ENCODE measurements around the gene NRG2. TPM values are rescaled to one million over a fixed set of nuclear protein-coding genes. Genes with fewer than 3 reads are reported as not detected.

The NRG2 gene
- total and polyA plus RNA-seq, 4 donors: 2.4 to 11.5 (median 7.3) TPM

GRCh38 chr5:139847790-139848507, 195.2 kb downstream of the NRG2 start:
- DNase-seq (ENCODE audit: low read depth in 4 of 6, low spot score in 6 of 6): peak in 5 of 6 donors; percentile 48 to 93 (median 52)
- WGBS (ENCODE audit: insufficient coverage): 2% methylated on average over 107 of the region's 107 CpGs
- Histone ChIP-seq H3K27me3 (ENCODE audit: control insufficient read depth, insufficient read depth, low read length) (peaks cover 6% of the 10 kb centered on the region), H3K36me3 (ENCODE audit: control insufficient read depth, insufficient read depth, low read length) (peaks cover 38% of the 10 kb centered on the region), H3K27ac (ENCODE audit: low read depth, low read length) (no peak overlapping the region), H3K4me3 (ENCODE audit: low read depth, low read length) (no peak overlapping the region), H3K4me1 (ENCODE audit: control insufficient read depth, insufficient read depth, low read length) (peaks cover 20% of the 10 kb centered on the region), H3K9me3 (ENCODE audit: control insufficient read depth, insufficient read depth, low read length) (no peaks in the 10 kb centered on the region)

GRCh38 chr5:139847091-139847490, 196.0 kb downstream of the NRG2 start:
- Histone ChIP-seq H3K9me3 (ENCODE audit: control insufficient read depth, insufficient read depth, low read length) (no peaks in the 10 kb centered on the region), H3K27ac (ENCODE audit: low read depth, low read length) (no peak overlapping the region), H3K27me3 (ENCODE audit: control insufficient read depth, insufficient read depth, low read length) (peaks cover 6% of the 10 kb centered on the region), H3K36me3 (ENCODE audit: control insufficient read depth, insufficient read depth, low read length) (peaks cover 37% of the 10 kb centered on the region), H3K4me1 (ENCODE audit: control insufficient read depth, insufficient read depth, low read length) (peaks cover 20% of the 10 kb centered on the region), H3K4me3 (ENCODE audit: low read depth, low read length) (no peak overlapping the region)
- no peak for DNase-seq (ENCODE audit: low read depth in 4 of 6, low spot score in 6 of 6)
- 46% methylated on average over 7 of the region's 10 CpGs for WGBS (ENCODE audit: insufficient coverage)

- Histone ChIP-seq H3K4me1 (ENCODE audit: control insufficient read depth, insufficient read depth, low read length) (peaks cover 20% of the 10 kb centered on the region), H3K27me3 (ENCODE audit: control insufficient read depth, insufficient read depth, low read length) (peaks cover 6% of the 10 kb centered on the region), H3K9me3 (ENCODE audit: control insufficient read depth, insufficient read depth, low read length) (no peaks in the 10 kb centered on the region), H3K4me3 (ENCODE audit: low read depth, low read length) (no peak overlapping the region), H3K36me3 (ENCODE audit: control insufficient read depth, insufficient read depth, low read length) (peaks cover 27% of the 10 kb centered on the region), H3K27ac (ENCODE audit: low read depth, low read length) (no peak overlapping the region)
- WGBS (ENCODE audit: insufficient coverage): 64% methylated on average over 10 of the region's 18 CpGs
- DNase-seq (ENCODE audit: low read depth in 4 of 6, low spot score in 6 of 6): no peak
Measured at GRCh38 chr5:139845846-139846681, 197.0 kb downstream of the NRG2 start.

GRCh38 chr5:139844472-139845145, 198.5 kb downstream of the NRG2 start:
- peak in 5 of 6 donors; percentile 38 to 87 (median 60) for DNase-seq (ENCODE audit: low read depth in 4 of 6, low spot score in 6 of 6)
- Histone ChIP-seq H3K9me3 (ENCODE audit: control insufficient read depth, insufficient read depth, low read length) (no peaks in the 10 kb centered on the region), H3K36me3 (ENCODE audit: control insufficient read depth, insufficient read depth, low read length) (peaks cover 25% of the 10 kb centered on the region), H3K27ac (ENCODE audit: low read depth, low read length) (no peak overlapping the region), H3K4me1 (ENCODE audit: control insufficient read depth, insufficient read depth, low read length) (peaks cover 20% of the 10 kb centered on the region), H3K4me3 (ENCODE audit: low read depth, low read length) (no peak overlapping the region), H3K27me3 (ENCODE audit: control insufficient read depth, insufficient read depth, low read length) (peaks cover 6% of the 10 kb centered on the region)
- whole genome bisulfite sequencing (ENCODE audit: insufficient coverage): 37% methylated on average over 17 of the region's 18 CpGs

GRCh38 chr5:139843991-139844390, 199.1 kb downstream of the NRG2 start:
- 62% methylated on average over 3 of the region's 5 CpGs for WGBS (ENCODE audit: insufficient coverage)
- H3K27ac ChIP-seq (ENCODE audit: low read depth, low read length): no peak overlapping the region
- peaks cover 6% of the 10 kb centered on the region for H3K27me3 ChIP-seq (ENCODE audit: control insufficient read depth, insufficient read depth, low read length)
- peaks cover 20% of the 10 kb centered on the region for H3K4me1 ChIP-seq (ENCODE audit: control insufficient read depth, insufficient read depth, low read length)
- no peak overlapping the region for H3K4me3 ChIP-seq (ENCODE audit: low read depth, low read length)
- H3K36me3 ChIP-seq (ENCODE audit: control insufficient read depth, insufficient read depth, low read length): peaks cover 31% of the 10 kb centered on the region
- DNase-seq (ENCODE audit: low read depth in 4 of 6, low spot score in 6 of 6): no peak
- no peaks in the 10 kb centered on the region for H3K9me3 ChIP-seq (ENCODE audit: control insufficient read depth, insufficient read depth, low read length)

GRCh38 chr5:139842321-139842720, 200.8 kb downstream of the NRG2 start:
- H3K9me3 ChIP-seq (ENCODE audit: control insufficient read depth, insufficient read depth, low read length): no peaks in the 10 kb centered on the region
- H3K4me1 ChIP-seq (ENCODE audit: control insufficient read depth, insufficient read depth, low read length): peaks cover 20% of the 10 kb centered on the region
- peaks cover 6% of the 10 kb centered on the region for H3K27me3 ChIP-seq (ENCODE audit: control insufficient read depth, insufficient read depth, low read length)
- no peak overlapping the region for H3K4me3 ChIP-seq (ENCODE audit: low read depth, low read length)
- WGBS (ENCODE audit: insufficient coverage): 95% methylated on average over 6 of the region's 7 CpGs
- H3K36me3 ChIP-seq (ENCODE audit: control insufficient read depth, insufficient read depth, low read length): peaks cover 48% of the 10 kb centered on the region
- no peak for DNase-seq (ENCODE audit: low read depth in 4 of 6, low spot score in 6 of 6)
- H3K27ac ChIP-seq (ENCODE audit: low read depth, low read length): no peak overlapping the region

- peaks cover 16% of the 10 kb centered on the region for H3K4me1 ChIP-seq (ENCODE audit: control insufficient read depth, insufficient read depth, low read length)
- H3K27ac ChIP-seq (ENCODE audit: low read depth, low read length): no peak overlapping the region
- H3K36me3 ChIP-seq (ENCODE audit: control insufficient read depth, insufficient read depth, low read length): peaks cover 55% of the 10 kb centered on the region
- no peak for DNase-seq (ENCODE audit: low read depth in 4 of 6, low spot score in 6 of 6)
- H3K27me3 ChIP-seq (ENCODE audit: control insufficient read depth, insufficient read depth, low read length): peaks cover 3% of the 10 kb centered on the region
- no peaks in the 10 kb centered on the region for H3K9me3 ChIP-seq (ENCODE audit: control insufficient read depth, insufficient read depth, low read length)
- WGBS (ENCODE audit: insufficient coverage): no CpG with 5 or more reads among the region's 4 CpGs
- no peak overlapping the region for H3K4me3 ChIP-seq (ENCODE audit: low read depth, low read length)
Measured at GRCh38 chr5:139841549-139841948, 201.6 kb downstream of the NRG2 start.

GRCh38 chr5:139839918-139840317, 203.2 kb downstream of the NRG2 start:
- H3K9me3 ChIP-seq (ENCODE audit: control insufficient read depth, insufficient read depth, low read length): no peaks in the 10 kb centered on the region
- no peak overlapping the region for H3K27ac ChIP-seq (ENCODE audit: low read depth, low read length)
- H3K27me3 ChIP-seq (ENCODE audit: control insufficient read depth, insufficient read depth, low read length): no peaks in the 10 kb centered on the region
- peaks cover 63% of the 10 kb centered on the region for H3K36me3 ChIP-seq (ENCODE audit: control insufficient read depth, insufficient read depth, low read length)
- H3K4me3 ChIP-seq (ENCODE audit: low read depth, low read length): no peak overlapping the region
- no peak for DNase-seq (ENCODE audit: low read depth in 4 of 6, low spot score in 6 of 6)
- peaks cover 11% of the 10 kb centered on the region for H3K4me1 ChIP-seq (ENCODE audit: control insufficient read depth, insufficient read depth, low read length)
- WGBS (ENCODE audit: insufficient coverage): 87% methylated on average over 8 of the region's 8 CpGs

GRCh38 chr5:139839232-139839815, 203.8 kb downstream of the NRG2 start:
- no peak for DNase-seq (ENCODE audit: low read depth in 4 of 6, low spot score in 6 of 6)
- Histone ChIP-seq H3K4me1 (ENCODE audit: control insufficient read depth, insufficient read depth, low read length) (peaks cover 5% of the 10 kb centered on the region), H3K27ac (ENCODE audit: low read depth, low read length) (no peak overlapping the region), H3K9me3 (ENCODE audit: control insufficient read depth, insufficient read depth, low read length) (no peaks in the 10 kb centered on the region), H3K36me3 (ENCODE audit: control insufficient read depth, insufficient read depth, low read length) (peaks cover 66% of the 10 kb centered on the region), H3K27me3 (ENCODE audit: control insufficient read depth, insufficient read depth, low read length) (no peaks in the 10 kb centered on the region), H3K4me3 (ENCODE audit: low read depth, low read length) (no peak overlapping the region)
- WGBS (ENCODE audit: insufficient coverage): 92% methylated on average over 15 of the region's 16 CpGs

All from spinal cord (tissue), 10 donors.